Measurements from ENCODE around the gene ABI3. TPM values are rescaled to one million over a fixed set of nuclear protein-coding genes. Genes with fewer than 3 reads are reported as not detected.

ABI3 gene
- total RNA-seq, 1 experiment from 2014 or later = 20.2 TPM

GRCh38 chr17:49230636-49231562 is 20.4 kb downstream of the ABI3 start, which contains the start of gene PHOSPHO1:
Gene PHOSPHO1, minus strand, starts transcription at chr17:49230787. Its CDS starts 4,096 bp downstream, at chr17:49226691.
- H3K4me1 ChIP-seq (ENCODE audit: low read length) = peaks cover 15% of the 10 kb centered on the region
- H3K27me3 ChIP-seq (ENCODE audit: low read length) = no peaks in the 10 kb centered on the region
- peak within 1 kb of the TSS; percentile 62 for H3K4me3 ChIP-seq (ENCODE audit: low read length)
- H3K4me2 ChIP-seq (ENCODE audit: low read depth, low read length, poor library complexity, severe bottlenecking) = peak within 1 kb of the TSS; percentile 87
- H3K9me2 ChIP-seq (replicated peaks; ENCODE audit: insufficient read depth, low read length) = no peaks in the 10 kb centered on the region
- no peaks in the 10 kb centered on the region for H3K36me3 ChIP-seq (ENCODE audit: insufficient read depth, low read length)
- H3K9me3 ChIP-seq (ENCODE audit: low read length) = no peaks in the 10 kb centered on the region
- H4K20me1 ChIP-seq (ENCODE audit: insufficient read depth, low read depth, low read length) = no peaks in the 10 kb centered on the region; the same call in 1 of the 2 replicates
- peak within 1 kb of the TSS; percentile 1; the same call in 1 of the 2 replicates for H2AFZ ChIP-seq (ENCODE audit: low read length)
- peak; percentile 95 for DNase-seq
- no peak within 1 kb of the TSS for H3K27ac ChIP-seq (ENCODE audit: low read length)
- no peaks in the 10 kb centered on the region for H3K79me2 ChIP-seq (ENCODE audit: low read length)
- peak within 1 kb of the TSS; percentile 53 for H3K9ac ChIP-seq (ENCODE audit: low read length)

GRCh38 chr17:49231563-49231894 is 21.0 kb downstream of the ABI3 start:
- H3K36me3 ChIP-seq (ENCODE audit: insufficient read depth, low read length) = no peaks in the 10 kb centered on the region
- peak overlapping the region; percentile 87 for H3K4me2 ChIP-seq (ENCODE audit: low read depth, low read length, poor library complexity, severe bottlenecking)
- H2AFZ ChIP-seq (ENCODE audit: low read length) = no peak overlapping the region
- no peaks in the 10 kb centered on the region for H3K27me3 ChIP-seq (ENCODE audit: low read length)
- H3K4me1 ChIP-seq (ENCODE audit: low read length) = peaks cover 15% of the 10 kb centered on the region
- no peak for DNase-seq
- no peaks in the 10 kb centered on the region; the same call in 1 of the 2 replicates for H4K20me1 ChIP-seq (ENCODE audit: insufficient read depth, low read depth, low read length)
- H3K9ac ChIP-seq (ENCODE audit: low read length) = peak overlapping the region; percentile 53
- no peaks in the 10 kb centered on the region for H3K9me3 ChIP-seq (ENCODE audit: low read length)
- H3K79me2 ChIP-seq (ENCODE audit: low read length) = no peaks in the 10 kb centered on the region
- H3K27ac ChIP-seq (ENCODE audit: low read length) = no peak overlapping the region
- H3K9me2 ChIP-seq (replicated peaks; ENCODE audit: insufficient read depth, low read length) = no peaks in the 10 kb centered on the region
- peak overlapping the region; percentile 62 for H3K4me3 ChIP-seq (ENCODE audit: low read length)

- Histone ChIP-seq H3K4me2 (ENCODE audit: low read depth, low read length, poor library complexity, severe bottlenecking) (no peak overlapping the region), H3K4me3 (ENCODE audit: low read length) (no peak overlapping the region), H3K9me3 (ENCODE audit: low read length) (no peaks in the 10 kb centered on the region), H2AFZ (ENCODE audit: low read length) (no peak overlapping the region), H3K9ac (ENCODE audit: low read length) (no peak overlapping the region), H3K4me1 (ENCODE audit: low read length) (peaks cover 15% of the 10 kb centered on the region), H3K36me3 (ENCODE audit: insufficient read depth, low read length) (no peaks in the 10 kb centered on the region), H3K9me2 (replicated peaks; ENCODE audit: insufficient read depth, low read length) (no peaks in the 10 kb centered on the region), H3K27ac (ENCODE audit: low read length) (no peak overlapping the region), H4K20me1 (ENCODE audit: insufficient read depth, low read depth, low read length) (no peaks in the 10 kb centered on the region; the same call in 1 of the 2 replicates), H3K79me2 (ENCODE audit: low read length) (no peaks in the 10 kb centered on the region), H3K27me3 (ENCODE audit: low read length) (no peaks in the 10 kb centered on the region)
- no peak for DNase-seq
Observed at GRCh38 chr17:49234509-49235080, 24.1 kb downstream of the ABI3 start.

- Histone ChIP-seq H3K9ac (ENCODE audit: low read length) (no peak overlapping the region), H3K27me3 (ENCODE audit: low read length) (no peaks in the 10 kb centered on the region), H3K27ac (ENCODE audit: low read length) (no peak overlapping the region), H2AFZ (ENCODE audit: low read length) (no peak overlapping the region), H3K79me2 (ENCODE audit: low read length) (no peaks in the 10 kb centered on the region), H3K4me2 (ENCODE audit: low read depth, low read length, poor library complexity, severe bottlenecking) (no peak overlapping the region), H3K9me3 (ENCODE audit: low read length) (no peaks in the 10 kb centered on the region), H3K9me2 (replicated peaks; ENCODE audit: insufficient read depth, low read length) (no peaks in the 10 kb centered on the region), H3K4me1 (ENCODE audit: low read length) (peaks cover 9% of the 10 kb centered on the region), H4K20me1 (ENCODE audit: insufficient read depth, low read depth, low read length) (no peaks in the 10 kb centered on the region), H3K36me3 (ENCODE audit: insufficient read depth, low read length) (no peaks in the 10 kb centered on the region), H3K4me3 (ENCODE audit: low read length) (no peak overlapping the region)
- no peak for DNase-seq
Observed at GRCh38 chr17:49235896-49236295, 25.4 kb downstream of the ABI3 start.

- Histone ChIP-seq H3K4me2 (ENCODE audit: low read depth, low read length, poor library complexity, severe bottlenecking) (no peak overlapping the region), H3K27me3 (ENCODE audit: low read length) (no peaks in the 10 kb centered on the region), H3K79me2 (ENCODE audit: low read length) (no peaks in the 10 kb centered on the region), H4K20me1 (ENCODE audit: insufficient read depth, low read depth, low read length) (no peaks in the 10 kb centered on the region), H3K4me1 (ENCODE audit: low read length) (no peaks in the 10 kb centered on the region), H3K9ac (ENCODE audit: low read length) (no peak overlapping the region), H3K9me3 (ENCODE audit: low read length) (no peaks in the 10 kb centered on the region), H2AFZ (ENCODE audit: low read length) (no peak overlapping the region), H3K4me3 (ENCODE audit: low read length) (no peak overlapping the region), H3K27ac (ENCODE audit: low read length) (no peak overlapping the region), H3K9me2 (replicated peaks; ENCODE audit: insufficient read depth, low read length) (no peaks in the 10 kb centered on the region), H3K36me3 (ENCODE audit: insufficient read depth, low read length) (no peaks in the 10 kb centered on the region)
- peak; percentile 35 for DNase-seq
Observed at GRCh38 chr17:49239963-49240362, 29.5 kb downstream of the ABI3 start.

- Histone ChIP-seq H2AFZ (ENCODE audit: low read length) (no peak overlapping the region), H3K79me2 (ENCODE audit: low read length) (no peaks in the 10 kb centered on the region), H3K4me1 (ENCODE audit: low read length) (no peaks in the 10 kb centered on the region), H3K27me3 (ENCODE audit: low read length) (no peaks in the 10 kb centered on the region), H3K4me3 (ENCODE audit: low read length) (no peak overlapping the region), H3K36me3 (ENCODE audit: insufficient read depth, low read length) (no peaks in the 10 kb centered on the region), H3K4me2 (ENCODE audit: low read depth, low read length, poor library complexity, severe bottlenecking) (no peak overlapping the region), H3K9me3 (ENCODE audit: low read length) (no peaks in the 10 kb centered on the region), H4K20me1 (ENCODE audit: insufficient read depth, low read depth, low read length) (no peaks in the 10 kb centered on the region), H3K9ac (ENCODE audit: low read length) (no peak overlapping the region), H3K9me2 (replicated peaks; ENCODE audit: insufficient read depth, low read length) (no peaks in the 10 kb centered on the region), H3K27ac (ENCODE audit: low read length) (no peak overlapping the region)
- DNase-seq = no peak
Observed at GRCh38 chr17:49240619-49241018, 30.1 kb downstream of the ABI3 start.

- no peaks in the 10 kb centered on the region for H3K4me1 ChIP-seq (ENCODE audit: low read length)
- no peaks in the 10 kb centered on the region for H4K20me1 ChIP-seq (ENCODE audit: insufficient read depth, low read depth, low read length)
- H3K4me2 ChIP-seq (ENCODE audit: low read depth, low read length, poor library complexity, severe bottlenecking) = no peak overlapping the region
- no peak overlapping the region for H2AFZ ChIP-seq (ENCODE audit: low read length)
- no peaks in the 10 kb centered on the region for H3K27me3 ChIP-seq (ENCODE audit: low read length)
- no peak overlapping the region for H3K9ac ChIP-seq (ENCODE audit: low read length)
- no peak overlapping the region for H3K27ac ChIP-seq (ENCODE audit: low read length)
- no peak for DNase-seq
- no peaks in the 10 kb centered on the region for H3K9me3 ChIP-seq (ENCODE audit: low read length)
- no peaks in the 10 kb centered on the region for H3K36me3 ChIP-seq (ENCODE audit: insufficient read depth, low read length)
- H3K9me2 ChIP-seq (replicated peaks; ENCODE audit: insufficient read depth, low read length) = no peaks in the 10 kb centered on the region
- no peaks in the 10 kb centered on the region for H3K79me2 ChIP-seq (ENCODE audit: low read length)
- no peak overlapping the region for H3K4me3 ChIP-seq (ENCODE audit: low read length)
Observed at GRCh38 chr17:49241040-49241439, 30.5 kb downstream of the ABI3 start.

- H3K4me2 ChIP-seq (ENCODE audit: low read depth, low read length, poor library complexity, severe bottlenecking) = no peak overlapping the region
- no peaks in the 10 kb centered on the region for H3K79me2 ChIP-seq (ENCODE audit: low read length)
- no peak overlapping the region for H3K9ac ChIP-seq (ENCODE audit: low read length)
- H3K9me2 ChIP-seq (replicated peaks; ENCODE audit: insufficient read depth, low read length) = no peaks in the 10 kb centered on the region
- H3K36me3 ChIP-seq (ENCODE audit: insufficient read depth, low read length) = no peaks in the 10 kb centered on the region
- no peak for DNase-seq
- H3K27me3 ChIP-seq (ENCODE audit: low read length) = no peaks in the 10 kb centered on the region
- H4K20me1 ChIP-seq (ENCODE audit: insufficient read depth, low read depth, low read length) = no peaks in the 10 kb centered on the region
- H3K9me3 ChIP-seq (ENCODE audit: low read length) = no peaks in the 10 kb centered on the region
- H2AFZ ChIP-seq (ENCODE audit: low read length) = no peak overlapping the region
- H3K4me3 ChIP-seq (ENCODE audit: low read length) = no peak overlapping the region
- H3K27ac ChIP-seq (ENCODE audit: low read length) = no peak overlapping the region
- H3K4me1 ChIP-seq (ENCODE audit: low read length) = no peaks in the 10 kb centered on the region
Observed at GRCh38 chr17:49241692-49242397, 31.3 kb downstream of the ABI3 start.

Data from Karpas-422 (cell line).